OCI-LY3 (cell line): Measurements from ENCODE around the gene ZSCAN5B.

Source experiments
- H2AFZ ChIP-seq: fragments of 200-600, 300-600 bp; shearing (Covaris generic); 2 replicates; pipeline ENCODE4 v1.6.0; 2014; ENCODE audit warnings: antibody characterized with exemption, low read depth, low read length
- H3K27ac ChIP-seq: fragments of 200-600, 300-600 bp; sonication (generic); 2 replicates; pipeline ENCODE4 v1.5.1; 2014; ENCODE audit warnings: mild to moderate bottlenecking, low read length, moderate library complexity, mixed read lengths
- H3K27me3 ChIP-seq: fragments of 200-600, 300-600 bp; sonication (generic); 2 replicates; pipeline ENCODE4 v1.6.1; 2014; ENCODE audit warnings: low read depth, low read length, mixed read lengths
- H3K36me3 ChIP-seq: fragments of 200-600, 300-600 bp; sonication (generic); replicated peaks from 2 replicates; pipeline ENCODE3; 2014; ENCODE audit warnings: low read depth, low read length, mixed read lengths
- H3K4me1 ChIP-seq: fragments of 300-600, 200-600 bp; sonication (generic); 2 replicates; pipeline ENCODE4 v1.6.1; 2014; ENCODE audit warnings: low read length, mixed read lengths
- H3K4me2 ChIP-seq: fragments of 200-600, 300-600 bp; sonication (generic); 2 replicates; pipeline ENCODE4 v1.6.1; 2014; ENCODE audit warnings: low read length, mixed read lengths
- H3K4me3 ChIP-seq: fragments of 300-600, 200-600 bp; sonication (generic); 2 replicates; pipeline ENCODE4 v1.5.1; 2014; ENCODE audit warnings: antibody characterized with exemption, mild to moderate bottlenecking, low read length, moderate library complexity
- H3K79me2 ChIP-seq: fragments of 300-600, 200-600 bp; shearing (Covaris generic); 2 replicates; pipeline ENCODE4 v1.6.1; 2014; ENCODE audit warnings: mild to moderate bottlenecking, low read length, mixed read lengths
- H3K9ac ChIP-seq: fragments of 300-600, 200-600 bp; shearing (Covaris generic); 2 replicates; pipeline ENCODE4 v1.6.0; 2014; ENCODE audit warnings: mild to moderate bottlenecking, low read length, moderate library complexity
- H3K9me3 ChIP-seq: fragments of 200-600, 300-600 bp; shearing (Covaris generic); 2 replicates; pipeline ENCODE4 v1.6.1; 2014; ENCODE audit warnings: low read length, mixed read lengths; ENCODE audit not compliant: insufficient read depth
- H4K20me1 ChIP-seq: fragments of 200-600, 300-600 bp; sonication (generic); 2 replicates; pipeline ENCODE4 v1.6.1; 2016; ENCODE audit warnings: low read length, mixed read lengths; ENCODE audit not compliant: insufficient read depth
- EZH2phosphoT487 ChIP-seq: fragments of 200-600 bp; shearing (Covaris generic); IDR thresholded peaks from 2 replicates; pipeline ENCODE4 v1.6.1; 2018; ENCODE audit warnings: antibody characterized with exemption, mixed run types, low read depth
- TF ChIP-seq, protein P1 (sequence below): fragments of 200-600, 300-600 bp; sonication (generic); IDR thresholded peaks from 2 replicates; pipeline ENCODE4 v1.5.1; 2014; ENCODE audit warnings: antibody characterized with exemption, low read length, low read depth

ZSCAN5B gene

DNA sequence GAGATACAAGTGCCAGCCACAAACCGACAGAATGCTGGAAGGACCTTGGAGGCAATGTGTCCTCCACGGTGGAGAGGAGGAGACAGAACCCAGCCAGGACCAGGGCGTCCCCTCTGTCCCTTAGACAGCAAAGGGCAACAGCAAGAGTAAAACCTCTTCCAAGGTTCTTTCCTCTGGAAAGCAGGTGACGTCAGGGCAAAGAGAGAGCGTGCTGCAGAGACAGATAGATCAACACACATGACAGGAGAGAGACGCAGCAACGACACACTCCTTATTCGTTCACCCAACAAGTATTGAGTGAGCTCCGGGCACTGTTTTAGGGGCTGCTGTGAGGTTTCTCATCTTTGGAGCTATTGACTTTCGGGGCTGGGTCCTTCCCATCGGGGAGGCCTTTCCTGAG is 23.0 kb downstream of the ZSCAN5B start:
- Histone ChIP-seq H3K27ac (no peak overlapping the region), H3K36me3 (no peaks in the 10 kb centered on the region), H3K4me3 (no peak overlapping the region), H3K27me3 (peaks cover 11% of the 10 kb centered on the region; the same call in 1 of the 2 replicates), H3K79me2 (no peaks in the 10 kb centered on the region), H2AFZ (no peak overlapping the region), H3K9ac (no peak overlapping the region), H3K4me1 (peaks cover 6% of the 10 kb centered on the region), H3K4me2 (no peak overlapping the region), H4K20me1 (no peaks in the 10 kb centered on the region), H3K9me3 (no peaks in the 10 kb centered on the region)
- TF ChIP-seq EZH2phosphoT487: no peak
- TF ChIP-seq, protein P1, sequence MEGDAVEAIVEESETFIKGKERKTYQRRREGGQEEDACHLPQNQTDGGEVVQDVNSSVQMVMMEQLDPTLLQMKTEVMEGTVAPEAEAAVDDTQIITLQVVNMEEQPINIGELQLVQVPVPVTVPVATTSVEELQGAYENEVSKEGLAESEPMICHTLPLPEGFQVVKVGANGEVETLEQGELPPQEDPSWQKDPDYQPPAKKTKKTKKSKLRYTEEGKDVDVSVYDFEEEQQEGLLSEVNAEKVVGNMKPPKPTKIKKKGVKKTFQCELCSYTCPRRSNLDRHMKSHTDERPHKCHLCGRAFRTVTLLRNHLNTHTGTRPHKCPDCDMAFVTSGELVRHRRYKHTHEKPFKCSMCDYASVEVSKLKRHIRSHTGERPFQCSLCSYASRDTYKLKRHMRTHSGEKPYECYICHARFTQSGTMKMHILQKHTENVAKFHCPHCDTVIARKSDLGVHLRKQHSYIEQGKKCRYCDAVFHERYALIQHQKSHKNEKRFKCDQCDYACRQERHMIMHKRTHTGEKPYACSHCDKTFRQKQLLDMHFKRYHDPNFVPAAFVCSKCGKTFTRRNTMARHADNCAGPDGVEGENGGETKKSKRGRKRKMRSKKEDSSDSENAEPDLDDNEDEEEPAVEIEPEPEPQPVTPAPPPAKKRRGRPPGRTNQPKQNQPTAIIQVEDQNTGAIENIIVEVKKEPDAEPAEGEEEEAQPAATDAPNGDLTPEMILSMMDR: no peak

DNA sequence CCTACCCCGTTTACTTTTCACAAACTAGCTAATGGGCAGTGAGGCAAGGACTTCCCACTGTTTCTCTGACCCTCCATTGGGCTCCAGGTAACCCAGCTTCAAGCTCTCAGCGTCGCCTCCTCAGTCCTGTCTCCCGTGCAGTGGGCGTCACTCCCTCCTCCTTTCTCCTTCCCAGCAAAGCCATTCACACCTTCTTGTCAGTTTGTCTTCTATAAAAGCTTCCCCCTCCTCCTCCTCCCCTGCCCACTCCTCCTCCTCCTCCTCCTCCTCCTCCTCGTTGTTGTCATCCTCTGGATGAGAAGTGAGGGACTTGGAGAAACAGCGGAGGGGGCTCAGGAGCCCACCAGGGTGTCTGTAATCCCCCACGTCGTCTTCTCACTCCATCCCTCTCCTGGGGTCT is 23.5 kb downstream of the ZSCAN5B start:
- Histone ChIP-seq H3K4me1 (peaks cover 6% of the 10 kb centered on the region), H3K27me3 (peaks cover 11% of the 10 kb centered on the region; the same call in 1 of the 2 replicates), H2AFZ (no peak overlapping the region), H3K4me2 (no peak overlapping the region), H3K9me3 (no peaks in the 10 kb centered on the region), H3K79me2 (no peaks in the 10 kb centered on the region), H3K9ac (no peak overlapping the region), H3K27ac (no peak overlapping the region), H4K20me1 (no peaks in the 10 kb centered on the region), H3K4me3 (no peak overlapping the region), H3K36me3 (no peaks in the 10 kb centered on the region)
- TF ChIP-seq, protein P1: no peak
- no peak for TF ChIP-seq EZH2phosphoT487

DNA sequence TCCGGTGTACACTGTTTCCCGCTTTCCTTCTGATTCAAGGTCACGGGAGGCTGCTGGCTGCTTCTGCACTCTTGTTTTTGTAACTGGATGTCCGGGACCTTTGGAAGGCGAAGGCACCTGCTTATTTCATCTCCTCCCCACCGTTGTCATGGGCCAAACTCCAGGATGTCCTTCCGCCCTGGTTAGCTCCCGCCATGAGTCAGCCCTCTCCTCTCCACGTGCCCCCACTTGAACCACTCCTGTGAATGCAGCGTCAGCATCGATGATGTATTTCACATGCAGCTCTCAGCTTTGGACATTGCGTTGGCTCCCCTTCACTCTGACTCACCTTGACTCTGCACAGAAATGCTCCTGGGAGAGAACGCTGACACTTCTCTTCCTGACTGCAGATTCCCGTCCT is 27.3 kb downstream of the ZSCAN5B start:
- no peaks in the 10 kb centered on the region for H4K20me1 ChIP-seq
- H3K27me3 ChIP-seq: peaks cover 11% of the 10 kb centered on the region; the same call in 1 of the 2 replicates
- TF ChIP-seq, protein P1: no peak
- TF ChIP-seq EZH2phosphoT487: no peak
- no peaks in the 10 kb centered on the region for H3K9me3 ChIP-seq
- no peaks in the 10 kb centered on the region for H3K79me2 ChIP-seq
- peaks cover 6% of the 10 kb centered on the region for H3K4me1 ChIP-seq
- no peak overlapping the region for H3K4me2 ChIP-seq
- H2AFZ ChIP-seq: no peak overlapping the region
- no peak overlapping the region for H3K27ac ChIP-seq
- no peaks in the 10 kb centered on the region for H3K36me3 ChIP-seq
- H3K4me3 ChIP-seq: no peak overlapping the region
- H3K9ac ChIP-seq: no peak overlapping the region

DNA sequence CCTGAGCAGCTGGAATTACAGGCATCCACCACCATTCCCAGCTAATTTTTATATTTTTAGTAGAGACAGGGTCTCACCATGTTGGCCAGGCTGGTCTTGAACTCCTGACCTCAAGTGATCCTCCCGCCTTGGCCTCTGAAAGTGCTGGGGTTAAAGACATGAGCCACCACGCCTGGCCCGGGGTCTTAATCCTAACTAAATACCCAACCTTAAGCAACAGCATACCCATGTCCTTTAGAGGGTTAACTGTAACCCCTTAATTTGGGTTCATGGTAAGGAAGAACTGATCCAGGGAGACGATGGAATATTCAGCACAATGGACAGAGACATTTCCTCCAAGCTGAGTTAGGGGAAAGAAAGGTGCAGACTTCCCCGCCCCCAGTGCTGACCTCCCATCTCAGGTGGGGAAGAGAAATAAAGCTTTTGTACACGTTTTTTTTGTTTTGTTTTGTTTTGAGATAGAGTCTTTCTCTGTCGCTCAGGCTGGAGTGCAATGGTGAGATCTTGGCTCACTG is 30.5 kb downstream of the ZSCAN5B start:
- Histone ChIP-seq H3K27ac (no peak overlapping the region), H3K4me1 (peaks cover 9% of the 10 kb centered on the region), H3K9me3 (no peaks in the 10 kb centered on the region), H3K79me2 (no peaks in the 10 kb centered on the region), H2AFZ (no peak overlapping the region), H3K4me2 (no peak overlapping the region), H3K4me3 (no peak overlapping the region), H3K27me3 (peaks cover 5% of the 10 kb centered on the region; the same call in 1 of the 2 replicates), H4K20me1 (no peaks in the 10 kb centered on the region), H3K36me3 (peaks cover 4% of the 10 kb centered on the region), H3K9ac (no peak overlapping the region)
- TF ChIP-seq, protein P1: no peak
